Activated gamma-delta T cell treated with Interleukin-2 at 50 U/mL for 16 hours (primary cell): ENCODE measurements around the gene PARVB.
"Not testable (repeated sequence)": the region's sequence is repeated elsewhere in the genome, so short reads cannot be mapped to it uniquely, and the experiment has no call there.

Experiments used
- DNase-seq: peaks from one replicate; pipeline ENCODE4 v3.0.0-alpha.2; 2020

The PARVB gene

GRCh38 chr22:44091021-44091721 lies 67.1 kb downstream of the PARVB start:
- no peak for DNase-seq

DNA sequence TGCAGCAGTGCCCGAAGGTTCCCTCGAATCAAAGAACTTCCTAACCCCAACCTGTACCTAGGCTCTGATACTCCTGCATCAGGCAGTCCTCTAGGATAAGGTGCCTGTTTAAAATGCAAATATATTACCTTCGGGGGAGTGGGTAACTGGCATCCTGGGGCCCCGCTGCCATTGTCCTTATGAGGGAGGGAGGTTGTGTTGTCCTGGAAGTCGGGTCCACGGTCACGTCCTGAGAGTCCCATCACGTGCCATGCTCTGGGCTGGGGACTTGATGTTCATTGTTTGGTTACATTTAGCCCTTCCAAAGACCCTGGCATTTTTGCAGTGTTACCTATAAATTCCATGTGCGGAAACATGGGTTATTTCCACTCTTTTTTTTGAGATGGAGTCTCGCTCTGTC lies 67.6 kb downstream of the PARVB start:
- no peak for DNase-seq

- DNase-seq: no peak
These were observed 68.6 kb downstream of the PARVB start for GRCh38 chr22:44092636-44093220.

DNA sequence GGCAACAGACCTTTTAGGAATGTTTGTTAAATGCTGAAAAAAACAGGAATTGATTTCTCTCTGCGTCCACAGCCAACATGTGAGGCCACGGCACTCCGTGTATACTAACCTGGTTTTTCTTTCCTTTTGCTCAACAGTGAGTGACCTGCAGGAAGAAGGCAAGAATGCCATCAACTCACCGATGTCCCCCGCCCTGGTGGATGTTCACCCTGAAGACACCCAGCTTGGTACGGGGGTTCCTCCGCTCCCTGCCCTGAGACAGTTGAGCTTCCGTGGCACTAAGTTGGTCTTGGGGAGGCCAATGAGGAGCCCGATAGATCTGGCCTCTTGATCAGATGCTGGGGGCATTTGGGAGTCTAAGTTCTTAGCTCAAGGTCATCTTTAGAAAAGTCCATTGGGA lies 69.7 kb downstream of the PARVB start:
- DNase-seq: no peak

DNA sequence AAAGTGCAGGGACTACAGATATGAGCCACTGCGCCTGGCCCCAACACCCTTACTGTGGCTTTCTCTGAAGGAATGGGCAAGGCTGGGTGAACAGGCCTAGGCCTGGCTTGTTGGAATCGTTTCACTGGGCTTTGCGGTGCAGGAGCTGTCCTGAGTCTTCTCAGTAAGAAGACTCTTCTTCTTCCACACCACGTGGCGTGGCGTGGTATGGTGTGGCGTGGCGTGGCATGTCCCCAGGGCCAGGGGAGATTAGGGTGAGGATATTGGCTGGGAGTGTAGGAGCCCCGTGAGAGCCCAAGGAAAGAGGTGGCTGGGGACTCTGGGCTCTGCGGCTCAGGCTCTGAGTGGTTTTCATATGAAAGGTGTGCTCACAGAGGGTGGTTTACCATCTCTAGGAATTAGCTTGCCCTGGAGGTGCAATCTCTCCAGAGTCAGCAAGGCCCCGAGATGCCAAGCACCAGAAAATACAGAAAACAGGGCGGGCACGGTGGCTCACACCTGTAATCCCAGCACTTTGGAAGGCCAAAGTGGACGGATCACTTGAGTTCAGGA lies 70.7 kb downstream of the PARVB start:
- DNase-seq: no peak

DNA sequence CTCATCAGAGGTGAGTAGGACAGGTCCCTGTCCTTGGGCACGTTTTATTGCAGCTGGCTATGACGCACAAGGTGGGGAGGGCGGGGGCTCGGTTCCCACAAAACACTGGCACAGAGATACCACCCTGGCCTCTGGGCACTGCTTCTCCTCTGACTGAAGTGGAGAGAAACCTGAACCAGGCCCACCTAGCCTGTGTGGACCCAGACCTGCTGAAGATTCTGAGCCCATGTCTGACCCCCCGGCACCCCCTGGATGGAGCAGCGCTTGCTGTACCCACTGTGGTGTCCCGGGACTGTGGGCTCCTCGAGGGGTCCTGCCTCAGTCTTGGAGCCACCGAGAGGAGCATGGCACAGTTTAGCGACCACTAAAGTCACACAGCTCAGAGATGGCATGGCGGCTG lies 72.6 kb downstream of the PARVB start:
- DNase-seq: no peak

DNA sequence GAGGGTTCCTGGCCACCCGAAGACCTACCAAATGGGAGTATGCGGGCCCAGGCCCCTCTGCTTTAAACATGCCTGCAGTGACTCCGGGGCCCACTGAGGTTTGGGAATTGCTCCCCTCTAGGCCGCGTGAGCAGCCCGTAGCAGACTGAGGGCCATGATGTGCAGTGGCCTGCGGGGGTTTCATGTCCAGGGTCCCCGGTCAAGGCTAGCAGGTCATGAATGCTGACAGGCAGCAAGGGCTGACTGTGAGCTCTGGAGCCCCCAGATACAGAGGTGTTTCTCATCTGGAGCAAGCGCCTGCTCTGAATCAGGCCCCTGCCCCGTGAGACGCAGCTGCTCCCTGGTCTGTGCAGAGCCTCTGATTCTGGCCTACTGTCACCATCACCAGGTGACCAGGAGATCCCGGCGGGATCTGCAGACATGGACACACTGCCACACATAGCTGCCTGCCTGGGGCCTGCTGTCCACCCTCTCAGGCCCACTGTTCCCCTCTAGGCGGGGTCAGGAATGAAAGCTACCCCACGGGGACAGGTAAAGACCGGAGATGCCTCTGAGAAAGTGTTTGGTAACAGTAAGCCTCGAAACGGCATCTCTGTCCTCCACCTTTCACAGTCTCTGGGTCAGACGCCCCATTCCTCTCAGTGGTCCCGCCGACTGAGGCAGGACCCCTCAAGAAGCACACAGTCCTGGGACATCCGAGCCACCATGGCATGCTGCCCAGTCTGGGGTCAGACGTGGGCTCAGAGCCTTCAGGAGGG lies 73.3 kb downstream of the PARVB start:
- no peak for DNase-seq

- no peak for DNase-seq
These were observed 74.1 kb downstream of the PARVB start for GRCh38 chr22:44098021-44098739.

DNA sequence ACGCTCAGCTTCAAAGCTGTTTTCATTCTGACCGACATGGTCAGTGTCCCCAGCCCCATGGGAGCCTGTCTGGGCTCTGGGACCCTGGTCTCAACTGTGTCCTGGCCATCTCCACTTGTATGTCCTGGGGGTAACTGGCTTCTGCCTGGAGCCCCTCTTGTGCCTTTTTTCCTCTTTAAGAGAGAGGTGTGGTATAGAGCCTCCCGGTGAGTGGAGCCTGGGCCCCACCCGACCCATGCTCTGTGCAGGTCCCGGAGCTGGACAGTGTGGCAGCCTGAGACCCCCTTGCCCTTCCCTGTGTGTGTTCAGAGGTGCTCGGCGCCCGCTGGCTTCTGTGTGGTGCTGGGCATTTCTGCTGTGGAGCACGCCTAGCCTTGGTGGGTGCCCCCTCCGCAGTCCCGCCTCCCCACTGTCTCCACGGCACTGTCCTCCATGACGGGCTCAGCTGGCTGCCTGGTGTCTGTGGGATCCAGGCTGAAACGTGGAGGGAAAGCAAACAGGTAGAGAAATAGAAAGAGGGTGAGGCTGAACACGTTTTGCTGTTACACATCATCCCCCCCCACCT lies 74.9 kb downstream of the PARVB start:
- DNase-seq: no peak

DNA sequence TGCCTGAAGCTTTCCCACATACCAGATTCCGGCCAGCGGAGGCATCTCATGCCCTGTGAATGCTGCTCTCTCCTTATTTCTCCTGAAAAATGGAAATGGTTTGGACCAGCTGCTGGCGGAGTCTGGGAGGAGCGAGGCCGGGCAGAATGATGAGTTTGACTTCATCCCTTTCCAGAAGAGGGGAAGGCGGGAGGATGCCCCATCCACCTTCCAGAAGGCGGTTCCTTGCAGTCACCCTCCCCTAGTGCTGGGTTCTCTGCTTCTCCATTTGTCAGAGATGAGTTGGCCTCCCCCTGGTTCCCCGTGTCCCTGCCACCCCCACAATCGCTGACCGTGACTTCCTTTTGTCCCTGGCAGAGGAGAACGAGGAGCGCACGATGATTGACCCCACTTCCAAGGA lies 75.6 kb downstream of the PARVB start:
- no peak for DNase-seq

GRCh38 chr22:44100411-44100810 lies 76.3 kb downstream of the PARVB start:
- no peak for DNase-seq

DNA sequence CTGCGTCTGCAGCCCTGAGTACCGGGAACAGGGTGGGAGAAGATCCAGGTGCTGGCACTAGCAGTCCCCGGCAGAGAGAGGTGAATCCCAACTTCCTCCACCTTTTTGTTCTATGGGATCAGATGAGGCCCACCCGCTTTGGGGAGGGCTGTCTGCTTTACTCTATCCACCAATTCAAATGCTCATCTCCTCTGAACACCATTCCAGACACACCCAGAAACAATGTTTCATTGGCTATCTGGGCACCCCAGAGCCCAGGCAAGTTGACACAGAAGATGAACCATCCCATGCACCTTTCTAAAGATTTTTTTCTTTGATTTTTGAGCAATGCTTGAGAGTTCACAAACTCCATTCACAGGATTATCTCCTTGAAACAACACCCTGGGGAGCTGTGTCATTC lies 78.0 kb downstream of the PARVB start:
- DNase-seq: no peak

DNA sequence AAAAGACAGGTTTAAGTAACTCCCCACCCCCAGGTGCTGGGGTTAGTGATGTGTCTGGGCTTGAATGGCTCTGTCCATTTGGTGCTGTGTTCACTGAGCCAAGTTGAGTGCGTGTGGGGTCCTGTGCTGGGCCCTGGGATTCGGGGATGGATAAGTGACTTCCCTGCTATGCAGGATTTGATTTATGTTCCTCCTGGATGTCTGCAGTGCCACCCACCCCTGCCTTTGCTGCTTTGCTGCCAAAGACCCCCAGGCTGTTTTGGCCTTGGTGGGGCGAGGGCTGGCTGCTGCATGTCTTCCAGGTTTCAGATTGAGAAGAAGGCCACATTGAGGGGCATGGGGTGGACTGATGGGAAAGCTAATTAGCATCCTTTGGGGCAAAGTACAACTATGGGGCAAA lies 78.8 kb downstream of the PARVB start:
- DNase-seq: no peak

- DNase-seq: no peak
These were observed 79.8 kb downstream of the PARVB start for GRCh38 chr22:44103735-44104480.

DNA sequence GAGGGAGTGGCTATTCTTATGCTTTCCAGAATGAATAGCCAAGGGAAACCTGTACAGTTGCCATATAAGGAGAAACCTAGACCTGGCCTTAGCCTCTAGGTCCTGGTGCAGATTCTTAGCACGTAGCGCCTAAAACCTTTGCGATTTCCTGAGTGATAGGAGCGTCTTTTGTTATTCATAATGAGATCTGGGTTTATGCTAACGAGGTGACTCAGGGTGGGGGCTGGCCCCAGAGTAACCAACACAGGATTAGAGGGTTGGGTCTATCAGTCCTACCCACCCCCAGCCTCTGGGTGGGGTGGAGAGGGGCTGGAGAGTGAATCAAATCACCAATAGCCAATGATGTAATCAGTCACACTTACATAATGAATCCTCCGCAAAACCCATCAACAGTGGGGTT lies 83.2 kb downstream of the PARVB start:
- no peak for DNase-seq

- DNase-seq: no peak
These were observed 84.0 kb downstream of the PARVB start for GRCh38 chr22:44108076-44108475.

- DNase-seq: no peak
These were observed 84.8 kb downstream of the PARVB start for GRCh38 chr22:44108806-44109385.

DNA sequence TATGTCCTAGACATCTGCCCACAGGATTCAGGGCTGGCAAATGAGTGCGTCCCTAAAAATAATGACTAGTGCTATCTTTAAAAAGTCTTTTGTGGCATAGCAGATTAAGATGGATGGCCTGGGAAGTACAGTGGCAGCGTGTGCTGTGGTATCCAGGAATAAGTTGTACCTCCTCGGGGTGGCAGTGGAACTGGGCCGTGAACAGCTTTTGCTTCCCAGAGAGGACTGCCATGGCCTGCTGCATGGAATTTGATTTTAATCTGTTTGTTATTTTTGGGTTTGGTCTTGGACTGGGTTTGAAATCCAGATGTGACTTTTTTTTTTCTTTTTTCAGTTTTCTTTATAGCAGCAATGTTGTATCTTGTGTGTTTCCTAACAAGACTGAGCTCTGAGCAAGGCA lies 85.3 kb downstream of the PARVB start:
- DNase-seq: no peak

DNA sequence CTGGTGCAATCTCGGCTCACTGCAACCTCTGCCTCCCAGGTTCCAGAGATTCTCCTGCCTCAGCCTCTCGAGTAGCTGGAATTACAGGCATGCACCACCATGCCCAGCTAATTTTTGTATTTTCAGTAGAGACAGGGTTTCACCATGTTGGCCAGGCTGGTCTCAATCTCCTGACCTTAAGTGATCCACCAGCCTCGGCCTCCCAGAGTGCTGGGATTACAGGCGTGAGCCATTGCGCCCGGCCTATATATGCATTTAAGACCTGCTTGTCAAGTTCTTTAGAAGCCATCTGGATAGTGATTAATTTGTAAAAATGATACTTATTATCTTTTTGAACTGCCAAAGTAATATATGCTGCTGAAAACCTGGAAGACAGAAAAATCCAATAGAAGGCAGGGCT lies 86.6 kb downstream of the PARVB start:
- DNase-seq: not testable (repeated sequence)

- no peak for DNase-seq
These were observed 87.6 kb downstream of the PARVB start for GRCh38 chr22:44111562-44112155.

- DNase-seq: no peak
These were observed 88.1 kb downstream of the PARVB start for GRCh38 chr22:44112191-44112590.
